Thoracic aorta (tissue), 2 donors: ENCODE data around the gene TRPM7. TPM values are rescaled to one million over a fixed set of nuclear protein-coding genes. Genes with fewer than 3 reads are reported as not detected.

Experiments
- ATAC-seq: fragments of 150-250 bp; one replicate; pipeline ENCODE4 v1.8.0; 2017; ENCODE audit warnings: low read depth; ENCODE audit not compliant: insufficient number of reproducible peaks, low FRiP score
- DNase-seq: peaks from one replicate; pipeline ENCODE4 v3.0.0-alpha.2; 2020; ENCODE audit warnings: low spot score
- H3K27ac ChIP-seq, 2 donors: fragments of 200-600 bp; sonication (generic); 1 replicate in 1 of 2; 2 replicates in 1 of 2; pipeline ENCODE4 v1.5.1; 2016; ENCODE audit warnings: mild to moderate bottlenecking in 2 of 2, moderate library complexity in 2 of 2
- H3K27me3 ChIP-seq: fragments of 200-600 bp; sonication (generic); replicated peaks from 2 replicates; pipeline ENCODE4 v1.6.0; 2016; ENCODE audit warnings: mild to moderate bottlenecking; ENCODE audit not compliant: insufficient read depth
- H3K36me3 ChIP-seq: fragments of 200-600 bp; sonication (generic); one replicate; pipeline ENCODE4 v1.5.1; 2016
- H3K4me1 ChIP-seq, 2 donors: fragments of 200-600 bp; sonication (generic); 1 replicate in 1 of 2; 2 replicates in 1 of 2; pipeline versions ENCODE4 v1.5.1 to v1.6.0; 2016; ENCODE audit warnings: low read depth in 2 of 2, mild to moderate bottlenecking in 1 of 2; ENCODE audit not compliant: control insufficient read depth in 1 of 2
- H3K4me3 ChIP-seq: fragments of 200-600 bp; sonication (generic); 2 replicates; pipeline ENCODE4 v1.5.1; 2016; ENCODE audit warnings: mild to moderate bottlenecking
- H3K9me3 ChIP-seq: fragments of 200-600 bp; sonication (generic); 2 replicates; pipeline ENCODE4 v1.5.1; 2016
- CTCF ChIP-seq: fragments of 200-600 bp; sonication (generic); IDR thresholded peaks from one replicate; pipeline ENCODE4 v1.5.1; 2019; ENCODE audit warnings: antibody characterized with exemption
- total RNA-seq, 2 donors: library from RNA; depleted of rRNA; stranded (reverse); fragments of >200 nt; gene quantifications; one replicate each; pipeline versions ENCODE4 v1.1.0 to v1.2.3, GENCODE V29; 2016

The TRPM7 gene
- total RNA-seq, 2 donors from 2014 or later, result 45.9 to 61.7 TPM

DNA sequence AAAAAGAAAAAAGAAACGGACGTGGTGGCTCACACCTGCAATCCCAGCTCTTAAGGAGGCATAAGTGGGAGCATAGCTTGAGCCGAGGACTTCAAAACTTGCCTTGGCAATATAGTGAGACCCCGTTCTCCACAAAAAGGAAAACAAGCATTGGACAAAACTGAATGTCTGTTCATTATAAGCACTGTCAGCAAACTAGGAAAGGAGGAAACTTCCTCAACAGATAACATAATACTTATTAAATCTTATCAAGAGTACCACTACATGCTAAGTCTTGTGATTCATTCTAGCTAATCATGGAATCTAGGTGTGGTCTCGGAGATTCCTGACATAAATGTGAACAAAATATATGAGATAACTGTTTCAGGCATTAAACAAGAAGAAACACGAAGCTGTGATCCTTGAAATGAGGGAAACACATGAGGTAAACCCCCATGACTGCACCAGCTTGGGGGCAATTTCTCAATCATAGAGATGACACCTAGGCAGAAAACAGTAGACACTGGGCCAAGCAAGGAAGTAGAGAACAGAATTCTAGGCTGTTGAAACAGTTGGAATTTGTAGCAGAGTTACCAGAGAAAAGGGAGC, 33.3 kb downstream of the TRPM7 start:
- H3K4me3 ChIP-seq, result no peak overlapping the region
- DNase-seq, result no peak
- no peaks in the 10 kb centered on the region for H3K27me3 ChIP-seq
- H3K9me3 ChIP-seq, result no peaks in the 10 kb centered on the region
- no peaks in the 10 kb centered on the region for H3K4me1 ChIP-seq
- ATAC-seq, result no peak
- no peak overlapping the region for H3K27ac ChIP-seq
- no peak for TF ChIP-seq CTCF
- peaks cover 18% of the 10 kb centered on the region for H3K36me3 ChIP-seq

DNA sequence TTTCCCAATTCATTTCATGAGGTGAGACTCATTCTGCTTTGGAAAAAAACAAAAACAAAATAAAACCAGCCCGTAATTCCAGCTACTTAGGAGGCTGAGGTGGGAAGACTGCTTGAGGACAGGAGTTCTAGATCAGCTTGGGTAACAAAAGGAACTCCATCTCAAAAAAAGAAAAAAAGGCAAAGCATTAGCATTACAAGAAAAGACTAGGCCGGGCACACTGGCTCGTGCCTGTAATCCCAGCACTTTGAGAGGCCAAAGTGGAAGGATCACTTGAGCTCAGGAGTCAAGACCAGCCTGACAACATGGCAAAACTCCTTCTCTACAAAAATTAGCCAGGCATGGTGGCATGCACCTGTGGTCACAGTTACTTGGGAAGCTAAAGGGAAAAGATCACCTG, 33.9 kb downstream of the TRPM7 start:
- Histone ChIP-seq H3K4me1 (no peaks in the 10 kb centered on the region), H3K27me3 (no peaks in the 10 kb centered on the region), H3K36me3 (peaks cover 18% of the 10 kb centered on the region), H3K4me3 (no peak overlapping the region), H3K9me3 (no peaks in the 10 kb centered on the region), H3K27ac (no peak overlapping the region)
- TF ChIP-seq CTCF, result no peak
- ATAC-seq (no peak), DNase-seq (no peak)

- H3K9me3 ChIP-seq, result no peaks in the 10 kb centered on the region
- H3K4me3 ChIP-seq, result no peak overlapping the region
- no peak for DNase-seq
- no peak for ATAC-seq
- peaks cover 33% of the 10 kb centered on the region for H3K36me3 ChIP-seq
- TF ChIP-seq CTCF, result no peak
- no peaks in the 10 kb centered on the region for H3K27me3 ChIP-seq
- H3K4me1 ChIP-seq, result no peaks in the 10 kb centered on the region
- no peak overlapping the region for H3K27ac ChIP-seq
Observed at GRCh38 chr15:50641318-50641717, 45.3 kb downstream of the TRPM7 start.

DNA sequence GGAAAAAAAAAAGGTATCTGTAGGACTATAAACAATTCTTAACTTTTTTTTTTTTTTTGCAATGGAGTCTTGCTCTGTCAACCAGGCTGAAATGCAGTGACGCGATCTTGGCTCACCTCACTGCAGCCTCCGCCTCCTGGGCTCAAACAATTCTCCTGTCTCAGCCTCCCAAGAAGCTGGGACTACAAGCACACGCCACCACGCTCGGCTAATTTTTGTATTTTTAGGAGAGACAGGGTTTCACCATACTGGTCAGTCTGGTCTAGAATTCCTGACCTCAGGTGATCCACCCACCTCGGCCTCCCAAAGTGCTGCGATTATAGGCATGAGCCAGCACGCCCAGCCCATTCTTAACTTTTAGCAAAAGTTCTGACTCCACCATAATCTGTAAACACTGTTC, 50.5 kb downstream of the TRPM7 start:
- Histone ChIP-seq H3K27ac (no peak overlapping the region), H3K4me1 (no peaks in the 10 kb centered on the region), H3K27me3 (no peaks in the 10 kb centered on the region), H3K4me3 (no peak overlapping the region), H3K9me3 (no peaks in the 10 kb centered on the region), H3K36me3 (peaks cover 35% of the 10 kb centered on the region)
- DNase-seq, result no peak
- no peak for TF ChIP-seq CTCF
- no peak for ATAC-seq

DNA sequence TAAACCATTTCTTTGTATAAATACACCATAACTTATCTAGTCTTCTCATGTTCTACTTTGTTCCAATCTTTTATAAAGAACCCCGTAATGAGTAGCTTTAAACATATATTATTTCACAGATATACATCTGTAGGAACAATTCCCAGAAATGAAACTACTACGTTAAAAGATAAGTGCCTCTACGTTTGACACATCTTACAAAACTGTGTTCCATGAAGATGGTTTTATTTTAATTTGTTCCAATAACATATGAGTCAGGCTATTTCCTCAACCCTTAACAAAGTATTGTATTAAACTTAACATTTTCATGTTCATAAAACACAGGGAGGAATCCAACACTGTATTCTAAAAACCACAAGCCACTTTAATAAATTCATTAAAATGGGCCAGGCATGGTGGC, 52.9 kb downstream of the TRPM7 start:
- no peaks in the 10 kb centered on the region for H3K9me3 ChIP-seq
- H3K4me3 ChIP-seq, result no peak overlapping the region
- H3K4me1 ChIP-seq, result no peaks in the 10 kb centered on the region
- H3K36me3 ChIP-seq, result peaks cover 40% of the 10 kb centered on the region
- no peak for TF ChIP-seq CTCF
- H3K27me3 ChIP-seq, result no peaks in the 10 kb centered on the region
- H3K27ac ChIP-seq, result no peak overlapping the region
- DNase-seq, result no peak
- no peak for ATAC-seq
